ENCODE measurements around the gene CLEC3B.

CLEC3B gene

DNA sequence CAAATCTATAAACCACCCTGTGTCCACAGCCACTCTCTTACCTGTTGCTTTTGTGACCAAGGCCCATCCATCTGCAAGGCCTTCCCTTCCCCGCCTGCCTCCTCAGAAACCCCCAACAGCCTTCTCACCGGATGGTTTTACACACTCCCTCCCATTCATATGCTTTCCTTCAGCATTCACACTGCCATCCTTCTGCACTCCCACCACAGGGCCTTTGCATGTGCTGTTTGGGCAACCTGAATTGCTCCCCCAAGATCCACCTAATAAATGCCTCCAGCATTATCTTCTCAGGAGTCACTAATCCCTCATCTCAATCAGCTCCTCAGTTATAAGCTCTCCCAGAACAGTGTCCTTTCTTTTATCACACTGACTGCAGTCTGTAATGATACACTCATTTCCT is 6.0 kb downstream of the CLEC3B start:
- no peak for DNase-seq (ENCODE audit: low read depth in 1 of 2, low spot score in 1 of 2)
- TF ChIP-seq SPI1 (IDR thresholded peaks at IDR 0.05; ENCODE audit: borderline replicate concordance, low read depth) (no peak), GABPA (IDR thresholded peaks at IDR 0.05; ENCODE audit: low read depth) (no peak), CTCF (IDR thresholded peaks at IDR 0.05; ENCODE audit: insufficient read depth, low read length) (no peak), POLR2AphosphoS5 (IDR thresholded peaks at IDR 0.05; ENCODE audit: low read depth) (no peak)
- TF ChIP-seq, protein P1, sequence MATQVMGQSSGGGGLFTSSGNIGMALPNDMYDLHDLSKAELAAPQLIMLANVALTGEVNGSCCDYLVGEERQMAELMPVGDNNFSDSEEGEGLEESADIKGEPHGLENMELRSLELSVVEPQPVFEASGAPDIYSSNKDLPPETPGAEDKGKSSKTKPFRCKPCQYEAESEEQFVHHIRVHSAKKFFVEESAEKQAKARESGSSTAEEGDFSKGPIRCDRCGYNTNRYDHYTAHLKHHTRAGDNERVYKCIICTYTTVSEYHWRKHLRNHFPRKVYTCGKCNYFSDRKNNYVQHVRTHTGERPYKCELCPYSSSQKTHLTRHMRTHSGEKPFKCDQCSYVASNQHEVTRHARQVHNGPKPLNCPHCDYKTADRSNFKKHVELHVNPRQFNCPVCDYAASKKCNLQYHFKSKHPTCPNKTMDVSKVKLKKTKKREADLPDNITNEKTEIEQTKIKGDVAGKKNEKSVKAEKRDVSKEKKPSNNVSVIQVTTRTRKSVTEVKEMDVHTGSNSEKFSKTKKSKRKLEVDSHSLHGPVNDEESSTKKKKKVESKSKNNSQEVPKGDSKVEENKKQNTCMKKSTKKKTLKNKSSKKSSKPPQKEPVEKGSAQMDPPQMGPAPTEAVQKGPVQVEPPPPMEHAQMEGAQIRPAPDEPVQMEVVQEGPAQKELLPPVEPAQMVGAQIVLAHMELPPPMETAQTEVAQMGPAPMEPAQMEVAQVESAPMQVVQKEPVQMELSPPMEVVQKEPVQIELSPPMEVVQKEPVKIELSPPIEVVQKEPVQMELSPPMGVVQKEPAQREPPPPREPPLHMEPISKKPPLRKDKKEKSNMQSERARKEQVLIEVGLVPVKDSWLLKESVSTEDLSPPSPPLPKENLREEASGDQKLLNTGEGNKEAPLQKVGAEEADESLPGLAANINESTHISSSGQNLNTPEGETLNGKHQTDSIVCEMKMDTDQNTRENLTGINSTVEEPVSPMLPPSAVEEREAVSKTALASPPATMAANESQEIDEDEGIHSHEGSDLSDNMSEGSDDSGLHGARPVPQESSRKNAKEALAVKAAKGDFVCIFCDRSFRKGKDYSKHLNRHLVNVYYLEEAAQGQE (IDR thresholded peaks at IDR 0.05; ENCODE audit: insufficient replicate concordance, low read depth), result no peak
- H3K27ac ChIP-seq (replicated peaks), result no peak overlapping the region
- H3K4me3 ChIP-seq (replicated peaks; ENCODE audit: insufficient read depth, low read length), result no peak overlapping the region
- H3K27me3 ChIP-seq (ENCODE audit: insufficient read depth, poor library complexity, severe bottlenecking), result no peaks in the 10 kb centered on the region

DNA sequence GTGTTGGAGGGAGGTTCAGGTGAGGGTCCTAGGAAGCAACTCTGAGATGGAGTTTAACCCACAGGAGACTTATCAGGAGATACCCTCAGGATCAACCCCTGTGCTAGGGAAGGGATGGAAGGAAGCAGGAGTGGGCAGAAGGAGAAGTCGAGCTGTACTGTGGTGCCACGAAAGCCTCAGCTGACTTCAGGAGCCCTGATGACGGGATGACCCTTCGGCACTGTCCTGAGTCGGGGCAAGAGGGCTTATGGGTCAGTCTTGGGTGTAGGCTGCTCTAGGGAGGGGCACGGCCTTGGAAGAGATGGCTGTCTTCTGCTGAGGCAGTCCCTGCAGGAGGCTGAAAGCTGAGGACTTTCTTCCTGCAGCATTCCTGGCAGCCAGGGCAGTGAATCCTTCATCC is 7.7 kb downstream of the CLEC3B start:
- no peak for TF ChIP-seq SPI1 (IDR thresholded peaks at IDR 0.05; ENCODE audit: borderline replicate concordance, low read depth)
- no peak for TF ChIP-seq POLR2AphosphoS5 (IDR thresholded peaks at IDR 0.05; ENCODE audit: low read depth)
- TF ChIP-seq CTCF (IDR thresholded peaks at IDR 0.05; ENCODE audit: insufficient read depth, low read length), result no peak
- TF ChIP-seq, protein P1 (IDR thresholded peaks at IDR 0.05; ENCODE audit: insufficient replicate concordance, low read depth), result no peak
- no peak for TF ChIP-seq GABPA (IDR thresholded peaks at IDR 0.05; ENCODE audit: low read depth)
- no peak overlapping the region for H3K4me3 ChIP-seq (replicated peaks; ENCODE audit: insufficient read depth, low read length)
- no peak for DNase-seq (ENCODE audit: low read depth in 1 of 2, low spot score in 1 of 2)
- no peaks in the 10 kb centered on the region for H3K27me3 ChIP-seq (ENCODE audit: insufficient read depth, poor library complexity, severe bottlenecking)
- peak overlapping the region; percentile 85 for H3K27ac ChIP-seq (replicated peaks)

DNA sequence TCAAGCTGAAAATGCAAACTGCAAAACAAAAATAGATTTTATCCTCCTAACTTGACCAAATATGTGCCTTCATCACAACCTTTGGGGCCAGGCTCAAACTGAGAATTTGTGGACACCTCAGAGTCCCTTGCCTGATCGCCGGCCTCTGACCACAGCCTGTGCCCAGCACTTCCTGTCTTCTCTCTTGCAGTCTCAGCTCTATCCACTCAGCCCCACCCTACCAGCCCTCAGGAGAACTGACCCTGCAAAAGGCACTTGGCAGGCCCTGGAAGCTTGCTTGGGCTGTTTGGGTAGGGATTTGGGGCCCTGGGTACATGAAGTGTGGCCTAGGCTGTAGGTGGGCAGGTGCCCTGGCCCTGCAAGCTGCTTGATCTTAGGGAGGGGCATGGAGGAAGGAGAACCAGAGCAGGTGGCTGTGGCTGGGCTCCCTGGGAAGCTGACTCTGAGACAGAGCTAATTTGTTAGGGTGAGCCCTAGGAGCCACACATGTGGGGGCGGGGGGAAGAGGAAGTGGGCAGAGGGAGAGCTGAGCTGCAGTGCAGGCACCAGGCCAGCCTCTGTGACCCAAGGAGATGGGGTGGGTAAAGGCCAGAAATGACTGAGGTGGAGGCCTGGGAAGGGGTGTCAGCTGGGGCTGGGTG is 8.6 kb downstream of the CLEC3B start:
- H3K27ac ChIP-seq (replicated peaks), result peak overlapping the region; percentile 85
- DNase-seq (ENCODE audit: low read depth in 1 of 2, low spot score in 1 of 2), result peak; percentile 81 to 97
- TF ChIP-seq POLR2AphosphoS5 (IDR thresholded peaks at IDR 0.05; ENCODE audit: low read depth) (peak; percentile 65; the same call in 1 of the 2 replicates), GABPA (IDR thresholded peaks at IDR 0.05; ENCODE audit: low read depth) (no peak), SPI1 (IDR thresholded peaks at IDR 0.05; ENCODE audit: borderline replicate concordance, low read depth) (peak; percentile 95)
- TF ChIP-seq, protein P1 (IDR thresholded peaks at IDR 0.05; ENCODE audit: insufficient replicate concordance, low read depth), result peak; percentile 14
- no peaks in the 10 kb centered on the region for H3K27me3 ChIP-seq (ENCODE audit: insufficient read depth, poor library complexity, severe bottlenecking)
- H3K4me3 ChIP-seq (replicated peaks; ENCODE audit: insufficient read depth, low read length), result 0 out of 2 replicates have a peak overlapping the region, but pooled peaks have one; percentile 7
